CD4-positive, alpha-beta memory T cell (primary cell): ENCODE results near the gene RAB6A. TPM values are rescaled to one million over a fixed set of nuclear protein-coding genes. Genes with fewer than 3 reads are reported as not detected.

Source experiments
- CTCF ChIA-PET: fragments of 350-600 bp; sonication (Branson Sonifier 250); formaldehyde crosslinking; loops from one replicate; lab custom pipeline; 2021; ENCODE audit warnings: inconsistent platforms; ENCODE audit not compliant: partially characterized antibody; lab: Charles Lee
- POLR2A ChIA-PET: fragments of 350-600 bp; sonication (Branson Sonifier 250); formaldehyde crosslinking; loops from one replicate; lab custom pipeline; 2021; ENCODE audit not compliant: partially characterized antibody; lab: Charles Lee
- DNase-seq, 5 donors: peaks; one replicate each; pipeline versions ENCODE4 v3.0.0 to v3.0.0-alpha.2; 2020 to 2022; ENCODE audit warnings: mixed read lengths in 1 of 5
- H3K27ac ChIP-seq: one replicate; pipeline ENCODE4 v1.7.0; 2013; ENCODE audit warnings: low read depth, low read length
- H3K27me3 ChIP-seq: 2 replicates; pipeline ENCODE4 v1.7.0; 2013; ENCODE audit warnings: mild to moderate bottlenecking, low read length, moderate library complexity; ENCODE audit not compliant: insufficient read depth
- H3K36me3 ChIP-seq: 2 replicates; pipeline ENCODE4 v1.7.0; 2013; ENCODE audit warnings: mild to moderate bottlenecking, low read length, moderate library complexity; ENCODE audit not compliant: insufficient read depth
- H3K4me1 ChIP-seq: 2 replicates; pipeline ENCODE4 v1.7.0; 2013; ENCODE audit warnings: mild to moderate bottlenecking, low read length, moderate library complexity; ENCODE audit not compliant: insufficient read depth
- H3K4me3 ChIP-seq, 2 donors: one replicate each; pipeline ENCODE4 v1.7.0; 2013; ENCODE audit warnings: low read length in 2 of 2, mild to moderate bottlenecking in 1 of 2
- H3K9me3 ChIP-seq, 2 donors: one replicate each; pipeline ENCODE4 v1.7.0; 2013; ENCODE audit warnings: low read length in 2 of 2, control low read depth in 1 of 2; ENCODE audit not compliant: control insufficient read depth in 1 of 2
- H3K27ac Mint-ChIP-seq, 7 donors: one replicate each; pipeline ENCODE4 v1.8.0; 2020 to 2021; ENCODE audit warnings: mixed read lengths in 7 of 7, mild to moderate bottlenecking in 6 of 7, inconsistent platforms in 3 of 7, moderate library complexity in 3 of 7
- H3K27me3 Mint-ChIP-seq, 2 donors: one replicate each; pipeline ENCODE4 v1.8.0; 2020 to 2021; ENCODE audit warnings: mixed read lengths in 2 of 2
- H3K36me3 Mint-ChIP-seq, 2 donors: one replicate each; pipeline ENCODE4 v1.8.0; 2020 to 2021; ENCODE audit warnings: mixed read lengths in 2 of 2, inconsistent platforms in 1 of 2, mild to moderate bottlenecking in 1 of 2
- H3K4me1 Mint-ChIP-seq, 4 donors: one replicate each; pipeline ENCODE4 v1.8.0; 2020 to 2021; ENCODE audit warnings: mixed read lengths in 4 of 4, mild to moderate bottlenecking in 1 of 4
- H3K4me3 Mint-ChIP-seq, 8 donors: one replicate each; pipeline ENCODE4 v1.8.0; 2020 to 2021; ENCODE audit warnings: mixed read lengths in 8 of 8, mild to moderate bottlenecking in 7 of 8, moderate library complexity in 6 of 8, inconsistent platforms in 3 of 8
- H3K9me3 Mint-ChIP-seq, 8 donors: one replicate each; pipeline ENCODE4 v1.8.0; 2020 to 2021; ENCODE audit warnings: mixed read lengths in 8 of 8, mild to moderate bottlenecking in 5 of 8, inconsistent platforms in 3 of 8, moderate library complexity in 1 of 8
- intact Hi-C: fragments of 100-400 bp; cut with micrococcal nuclease; formaldehyde crosslinking; loops from one replicate; pipeline ENCODE4 v1.15.1; 2023
- polyA plus RNA-seq, 2 donors: library from polyadenylated mRNA; unstranded; fragments of 300-500 nt; fragmentation: Illumina TruSeq; gene quantifications; one replicate each; pipeline ENCODE4 v1.2.3, GENCODE V29; 2021
- total RNA-seq, 2 experiments: library from RNA; stranded (reverse); gene quantifications; one replicate each; pipeline ENCODE4 v1.2.3, GENCODE V29; 2021

RAB6A gene
- total and polyA plus RNA-seq, 4 experiments from 2014 or later = 102 to 129 (median 120) TPM

- intact Hi-C loops = no loop called here
- Mint-ChIP-seq H3K27ac (peak overlapping the region in 5 of 7 donors; percentile 42 to 91 (median 57)), H3K4me3 (peak overlapping the region in 6 of 8 donors; percentile 83 to 94 (median 91)), H3K4me1 (peaks cover 9 to 24% (median 20%) of the 10 kb centered on the region in 4 donors), H3K9me3 (peaks cover 0 to 3% (median 0%) of the 10 kb centered on the region in 8 donors), H3K27me3 (no peaks in the 10 kb centered on the region), H3K36me3 (peaks cover 7 to 24% of the 10 kb centered on the region in 2 donors)
- no peak overlapping the region for H3K4me3 ChIP-seq
- ChIA-PET CTCF (interaction anchor here (0.6 to 4.9 kb wide), 4 partner anchors 12 to 170 kb away, joined by 3 to 37 read pairs (median 4); no protein-coding TSS in a partner anchor), POLR2A (interaction anchor here (0.9 to 1.8 kb wide), 6 partner anchors 8 to 246 kb away, joined by 3 to 9 read pairs (median 4); partner anchors contain the start of genes FAM168A and MRPL48)
- no peaks in the 10 kb centered on the region for H3K27me3 ChIP-seq
- peaks cover 8% of the 10 kb centered on the region for H3K4me1 ChIP-seq
- H3K9me3 ChIP-seq = no peaks in the 10 kb centered on the region
- no peak overlapping the region for H3K27ac ChIP-seq
- H3K36me3 ChIP-seq = no peaks in the 10 kb centered on the region
- DNase-seq = no peak
Observed at GRCh38 chr11:73648571-73649046, 112.3 kb downstream of the RAB6A start.

DNA sequence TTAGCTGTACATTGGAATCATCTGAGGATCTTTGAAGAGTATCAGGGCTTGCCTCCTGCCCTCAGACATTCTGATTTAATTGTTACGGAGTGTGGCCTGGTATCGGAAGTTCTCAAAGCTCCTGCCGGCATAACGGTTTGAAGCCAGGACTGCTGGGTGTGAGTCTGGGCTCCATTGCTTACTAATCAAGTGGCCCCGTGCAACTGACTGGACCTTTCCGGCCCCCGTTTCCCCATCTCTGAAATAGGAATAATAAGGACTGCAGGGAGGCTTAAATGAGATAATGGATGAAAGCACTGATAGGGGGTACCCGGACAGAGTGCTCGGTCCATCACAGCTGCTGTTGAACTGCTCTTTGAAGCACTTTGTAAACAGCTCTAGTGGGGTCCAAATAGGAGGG lies 112.8 kb downstream of the RAB6A start:
- peaks cover 0 to 3% (median 0%) of the 10 kb centered on the region in 8 donors for H3K9me3 Mint-ChIP-seq
- H3K4me3 ChIP-seq = peak overlapping the region; percentile 54
- no peaks in the 10 kb centered on the region for H3K27me3 ChIP-seq
- H3K4me3 Mint-ChIP-seq = peak overlapping the region; percentile 83 to 94 (median 91)
- POLR2A ChIA-PET = interaction anchor here (0.9 to 1.8 kb wide), 6 partner anchors 8 to 246 kb away, joined by 3 to 9 read pairs (median 4); partner anchors contain the start of genes FAM168A and MRPL48
- peaks cover 9 to 24% (median 20%) of the 10 kb centered on the region in 4 donors for H3K4me1 Mint-ChIP-seq
- peaks cover 8% of the 10 kb centered on the region for H3K4me1 ChIP-seq
- CTCF ChIA-PET = interaction anchor here (0.6 to 4.9 kb wide), 4 partner anchors 12 to 169 kb away, joined by 3 to 37 read pairs (median 4); no protein-coding TSS in a partner anchor
- H3K27ac Mint-ChIP-seq = peak overlapping the region; percentile 57 to 98 (median 91)
- peak overlapping the region; percentile 46 for H3K27ac ChIP-seq
- intact Hi-C loops = no loop called here
- H3K9me3 ChIP-seq = no peaks in the 10 kb centered on the region
- no peak for DNase-seq
- H3K36me3 ChIP-seq = no peaks in the 10 kb centered on the region
- no peaks in the 10 kb centered on the region for H3K27me3 Mint-ChIP-seq
- peaks cover 7 to 19% of the 10 kb centered on the region in 2 donors for H3K36me3 Mint-ChIP-seq

- peak overlapping the region; percentile 83 to 94 (median 91) for H3K4me3 Mint-ChIP-seq
- H3K36me3 Mint-ChIP-seq = peaks cover 2 to 14% of the 10 kb centered on the region in 2 donors
- H3K27me3 Mint-ChIP-seq = no peaks in the 10 kb centered on the region
- H3K4me3 ChIP-seq = peak overlapping the region; percentile 54
- H3K27ac Mint-ChIP-seq = peak overlapping the region; percentile 72 to 98 (median 96)
- peaks cover 8% of the 10 kb centered on the region for H3K4me1 ChIP-seq
- DNase-seq = peak; percentile 91 to 94 (median 93)
- H3K27me3 ChIP-seq = no peaks in the 10 kb centered on the region
- H3K4me1 Mint-ChIP-seq = peaks cover 9 to 24% (median 20%) of the 10 kb centered on the region in 4 donors
- intact Hi-C loops = loop anchor here (1.0 kb wide), 3 partner anchors 14 to 114 kb away; partner anchors contain the start of genes FAM168A and RAB6A
- CTCF ChIA-PET = interaction anchor here (1.0 to 4.9 kb wide), 6 partner anchors 13 to 296 kb away, joined by 3 to 37 read pairs (median 5); no protein-coding TSS in a partner anchor
- H3K9me3 ChIP-seq = no peaks in the 10 kb centered on the region
- peaks cover 0 to 3% (median 0%) of the 10 kb centered on the region in 8 donors for H3K9me3 Mint-ChIP-seq
- peak overlapping the region; percentile 46 for H3K27ac ChIP-seq
- H3K36me3 ChIP-seq = no peaks in the 10 kb centered on the region
- POLR2A ChIA-PET = interaction anchor here (0.9 to 1.8 kb wide), 9 partner anchors 9 to 1425 kb away, joined by 3 to 9 read pairs (median 4); partner anchors contain the start of genes FAM168A, MRPL48 and RAB6A
Observed at GRCh38 chr11:73647459-73648100, 113.3 kb downstream of the RAB6A start.

GRCh38 chr11:73645972-73646631 lies 114.8 kb downstream of the RAB6A start, which contains the start of gene PLEKHB1:
Gene PLEKHB1, plus strand, starts transcription at chr11:73646581. Its CDS starts 28 bp downstream, at chr11:73646609.
- Histone ChIP-seq H3K4me3 (no peak within 1 kb of the TSS), H3K27ac (peak within 1 kb of the TSS; percentile 24), H3K27me3 (no peaks in the 10 kb centered on the region), H3K36me3 (no peaks in the 10 kb centered on the region), H3K4me1 (peaks cover 8% of the 10 kb centered on the region), H3K9me3 (no peaks in the 10 kb centered on the region)
- DNase-seq = no peak
- Mint-ChIP-seq H3K27me3 (no peaks in the 10 kb centered on the region), H3K4me1 (peaks cover 9 to 24% (median 20%) of the 10 kb centered on the region in 4 donors), H3K27ac (peak within 1 kb of the TSS; percentile 68 to 98 (median 85)), H3K4me3 (peak within 1 kb of the TSS; percentile 83 to 94 (median 91)), H3K9me3 (peaks cover 0 to 3% (median 0%) of the 10 kb centered on the region in 8 donors), H3K36me3 (peaks cover 0 to 5% of the 10 kb centered on the region in 2 donors)
- intact Hi-C loops = no loop called here
- POLR2A ChIA-PET = interaction anchor here (1.0 to 1.5 kb wide), 2 partner anchors 31 to 115 kb away, joined by 3 to 5 read pairs; partner anchors contain the start of gene RAB6A
- CTCF ChIA-PET = interaction anchor here (1.6 to 4.9 kb wide), 3 partner anchors 14 to 295 kb away, joined by 6 to 37 read pairs (median 10); no protein-coding TSS in a partner anchor

DNA sequence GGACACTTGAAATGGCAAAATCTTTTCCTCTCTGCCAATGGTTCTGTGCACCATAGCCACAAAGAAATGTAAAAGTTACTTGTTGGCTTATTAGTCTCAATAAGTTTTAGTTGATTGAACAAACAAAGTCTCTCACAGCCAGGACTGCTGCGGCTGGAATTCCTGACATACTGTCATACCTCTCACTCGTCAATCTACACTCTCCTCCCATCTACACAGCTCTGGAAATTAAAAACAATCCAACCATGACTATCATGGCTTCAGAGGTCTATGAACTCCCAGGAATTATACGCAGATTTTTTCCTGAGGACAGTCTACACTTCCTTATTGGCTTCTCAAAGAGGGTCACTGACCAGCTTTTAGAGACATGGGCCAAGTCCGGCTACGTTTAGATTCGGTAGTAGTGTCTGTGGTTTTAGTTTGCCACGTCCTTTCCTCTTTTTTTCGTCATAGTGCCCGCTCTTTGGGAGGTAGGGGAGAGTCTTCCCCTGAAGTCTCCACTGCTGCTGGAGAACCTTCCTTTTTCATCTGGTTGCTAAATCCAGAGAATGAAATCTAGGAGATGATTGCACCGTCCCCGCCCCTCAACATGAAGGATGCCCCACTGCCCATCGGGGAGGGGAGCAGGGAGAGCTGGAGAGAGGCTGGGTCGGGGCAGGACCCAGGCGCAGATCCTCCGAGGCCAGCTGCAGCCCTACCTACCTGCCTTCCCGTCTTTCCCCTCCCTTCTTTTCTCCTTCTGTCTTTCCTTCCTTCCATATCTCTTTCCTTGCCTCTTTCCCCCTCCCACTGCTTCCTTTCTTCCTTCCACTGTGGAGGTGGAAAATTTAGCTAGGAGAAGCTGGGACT lies 115.5 kb downstream of the RAB6A start:
- Histone ChIP-seq H3K4me1 (peaks cover 8% of the 10 kb centered on the region), H3K9me3 (no peaks in the 10 kb centered on the region), H3K27ac (no peak overlapping the region), H3K27me3 (no peaks in the 10 kb centered on the region), H3K4me3 (no peak overlapping the region), H3K36me3 (no peaks in the 10 kb centered on the region)
- no peak for DNase-seq
- peaks cover 0 to 3% (median 0%) of the 10 kb centered on the region in 8 donors for H3K9me3 Mint-ChIP-seq
- POLR2A ChIA-PET = no interaction called here
- peaks cover 13 to 28% (median 22%) of the 10 kb centered on the region in 4 donors for H3K4me1 Mint-ChIP-seq
- H3K36me3 Mint-ChIP-seq = peaks cover 0 to 5% of the 10 kb centered on the region in 2 donors
- intact Hi-C loops = no loop called here
- H3K4me3 Mint-ChIP-seq = peak overlapping the region in 1 of 8 donors; percentile 59
- H3K27ac Mint-ChIP-seq = peak overlapping the region in 2 of 7 donors; percentile 3 to 17
- H3K27me3 Mint-ChIP-seq = peaks cover 0 to 1% of the 10 kb centered on the region in 2 donors
- CTCF ChIA-PET = interaction anchor here (1.4 to 4.9 kb wide), 2 partner anchors 15 kb away, joined by 4 to 37 read pairs; no protein-coding TSS in a partner anchor

DNA sequence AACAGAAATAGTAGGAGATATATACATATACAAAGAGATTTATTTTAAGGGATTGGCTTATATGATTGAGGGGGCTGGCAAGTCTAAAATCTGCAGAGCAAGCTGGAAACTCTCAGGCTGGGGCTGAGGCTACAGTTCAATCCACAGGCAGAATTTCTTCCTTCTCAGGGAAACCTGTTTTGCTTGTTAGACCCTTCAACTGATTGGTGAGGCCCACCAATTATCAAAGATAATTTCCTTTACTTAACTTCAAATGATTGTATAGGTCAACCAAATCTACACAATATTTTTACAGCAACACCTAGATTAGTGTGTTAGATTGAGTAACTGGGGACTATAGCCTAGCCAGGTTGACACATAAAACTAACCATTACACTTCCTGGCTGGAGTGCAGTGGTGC lies 119.2 kb downstream of the RAB6A start:
- CTCF ChIA-PET = interaction anchor here (1.3 to 5.0 kb wide), 3 partner anchors 11 to 19 kb away, joined by 5 to 24 read pairs (median 6); no protein-coding TSS in a partner anchor
- Mint-ChIP-seq H3K27me3 (peaks cover 0 to 4% of the 10 kb centered on the region in 2 donors), H3K27ac (no peak overlapping the region), H3K4me3 (no peak overlapping the region), H3K4me1 (peaks cover 3 to 10% (median 7%) of the 10 kb centered on the region in 4 donors), H3K9me3 (peaks cover 0 to under 1% (median 0%) of the 10 kb centered on the region in 8 donors), H3K36me3 (no peaks in the 10 kb centered on the region)
- no peak overlapping the region for H3K4me3 ChIP-seq
- H3K27me3 ChIP-seq = no peaks in the 10 kb centered on the region
- H3K27ac ChIP-seq = no peak overlapping the region
- H3K36me3 ChIP-seq = no peaks in the 10 kb centered on the region
- intact Hi-C loops = no loop called here
- DNase-seq = no peak
- POLR2A ChIA-PET = no interaction called here
- H3K4me1 ChIP-seq = no peaks in the 10 kb centered on the region
- no peaks in the 10 kb centered on the region for H3K9me3 ChIP-seq
